Activated CD4-positive, alpha-beta T cell treated with anti-CD3 and anti-CD28 coated beads, Interleukin-2, amount 10 ng/mL, durations not matched to agents 7 days and 5 days (primary cell): ENCODE data around the gene ABLIM1. TPM values are rescaled to one million over a fixed set of nuclear protein-coding genes. Genes with fewer than 3 reads are reported as not detected.

ENCODE experiments used
- CTCF ChIA-PET: fragments of 350-600 bp; sonication (Branson Sonifier 250); formaldehyde crosslinking; loops from one replicate; lab custom pipeline; 2021; ENCODE audit warnings: antibody characterized with exemption; lab: Charles Lee
- POLR2A ChIA-PET: fragments of 350-600 bp; sonication (Branson Sonifier 250); formaldehyde crosslinking; loops from one replicate; lab custom pipeline; 2021; ENCODE audit warnings: antibody characterized with exemption; lab: Charles Lee
- DNase-seq: peaks from one replicate; pipeline ENCODE4 v3.0.0-alpha.2; 2020
- H3K27ac Mint-ChIP-seq: one replicate; pipeline ENCODE4 v1.8.0; 2021; ENCODE audit warnings: mild to moderate bottlenecking, moderate library complexity, mixed read lengths
- H3K27me3 Mint-ChIP-seq: one replicate; pipeline ENCODE4 v1.8.0; 2021; ENCODE audit warnings: mixed read lengths
- H3K36me3 Mint-ChIP-seq: one replicate; pipeline ENCODE4 v1.8.0; 2021; ENCODE audit warnings: low read depth, mixed read lengths
- H3K4me1 Mint-ChIP-seq: one replicate; pipeline ENCODE4 v1.8.0; 2021; ENCODE audit warnings: mixed read lengths
- H3K4me3 Mint-ChIP-seq: one replicate; pipeline ENCODE4 v1.8.0; 2021; ENCODE audit warnings: mild to moderate bottlenecking, moderate library complexity, mixed read lengths
- H3K9me3 Mint-ChIP-seq: one replicate; pipeline ENCODE4 v1.8.0; 2021; ENCODE audit warnings: mixed read lengths
- total RNA-seq, 2 experiments: library from RNA; stranded (reverse); gene quantifications; one replicate each; pipeline ENCODE4 v1.2.3, GENCODE V29; 2021

Gene ABLIM1
- total RNA-seq, 2 experiments from 2014 or later, result 141 to 161 TPM

DNA sequence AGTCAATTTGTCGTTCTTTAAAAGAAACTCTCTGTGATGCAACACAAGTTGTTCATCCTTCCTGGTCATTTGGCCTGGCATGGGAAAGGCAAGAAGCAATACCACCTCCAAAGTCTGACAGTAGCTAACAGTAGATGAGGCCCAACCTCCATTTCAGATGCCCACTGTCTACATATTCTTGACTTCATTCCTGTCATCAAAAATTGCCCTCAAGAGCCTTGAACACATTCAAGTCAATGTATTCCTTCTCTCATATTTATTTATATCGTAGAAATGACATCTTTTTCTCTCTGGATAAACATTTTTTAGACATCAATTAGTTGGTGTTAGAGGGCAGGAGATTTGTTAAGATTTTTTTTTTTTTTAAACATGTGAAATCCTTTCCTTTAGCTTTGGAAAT lies 33.7 kb downstream of the ABLIM1 start:
- H3K4me1 Mint-ChIP-seq, result peaks cover 19% of the 10 kb centered on the region
- H3K9me3 Mint-ChIP-seq, result peaks cover 11% of the 10 kb centered on the region
- ChIA-PET CTCF (no interaction called here), POLR2A (no interaction called here)
- H3K4me3 Mint-ChIP-seq, result no peak overlapping the region
- H3K27me3 Mint-ChIP-seq, result peaks cover 7% of the 10 kb centered on the region
- H3K36me3 Mint-ChIP-seq, result no peaks in the 10 kb centered on the region
- H3K27ac Mint-ChIP-seq, result no peak overlapping the region
- no peak for DNase-seq

DNA sequence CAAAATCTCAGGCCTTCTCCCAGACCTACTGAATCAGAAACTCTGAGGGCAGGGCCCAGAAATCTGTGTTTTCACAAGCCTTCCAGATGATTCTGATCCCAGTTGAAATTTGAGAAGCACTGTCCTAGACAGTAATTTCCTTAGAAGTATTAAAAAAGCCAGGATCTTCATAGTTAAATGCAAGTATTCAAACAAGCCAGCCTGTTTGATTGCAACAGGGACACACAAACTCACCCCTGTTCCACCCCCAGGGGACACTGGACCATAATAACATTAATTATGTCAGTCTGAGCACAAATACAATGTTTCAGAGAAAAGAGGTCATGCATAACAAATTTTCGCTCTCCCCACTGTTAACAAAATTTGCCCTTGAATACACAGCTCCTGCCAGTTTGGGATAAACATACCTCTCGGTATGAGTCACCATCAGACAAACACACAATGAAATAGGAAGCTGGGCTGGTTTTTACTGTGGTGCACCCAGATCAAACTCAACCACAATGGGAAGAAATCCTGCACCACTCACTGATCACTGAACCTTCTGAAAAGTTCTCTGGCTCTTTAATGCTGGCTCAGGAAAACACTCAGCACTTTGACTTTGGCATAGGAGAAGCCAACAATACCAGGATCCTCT lies 34.3 kb downstream of the ABLIM1 start:
- CTCF ChIA-PET, result interaction anchor here (1.1 kb wide), 1 partner anchor 23 kb away, joined by 3 read pairs; no protein-coding TSS in a partner anchor
- peaks cover 5% of the 10 kb centered on the region for H3K27me3 Mint-ChIP-seq

DNA sequence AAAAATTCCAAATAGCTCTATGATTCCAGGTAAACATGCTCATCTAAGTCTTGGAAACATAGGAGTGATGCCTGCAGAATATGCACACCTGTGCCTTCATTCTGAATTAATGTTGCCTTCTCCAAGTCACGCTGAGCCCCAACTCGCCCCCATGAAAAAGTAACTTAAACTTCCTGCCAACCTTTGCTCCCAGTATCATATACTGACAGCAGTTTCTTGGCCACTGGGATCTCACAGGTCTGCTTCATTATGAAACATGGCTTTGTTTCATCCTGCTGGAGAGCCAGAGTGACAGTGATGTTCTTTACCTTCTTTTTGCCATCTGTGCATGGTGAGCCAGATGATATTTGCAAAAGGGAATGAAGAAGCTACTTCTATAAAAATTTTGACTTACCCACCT lies 34.9 kb downstream of the ABLIM1 start:
- no peaks in the 10 kb centered on the region for H3K36me3 Mint-ChIP-seq
- peaks cover 19% of the 10 kb centered on the region for H3K4me1 Mint-ChIP-seq
- no peak overlapping the region for H3K27ac Mint-ChIP-seq
- CTCF ChIA-PET, result interaction anchor here (1.1 kb wide), 2 partner anchors 10 to 22 kb away, joined by 3 read pairs; no protein-coding TSS in a partner anchor
- peaks cover 11% of the 10 kb centered on the region for H3K9me3 Mint-ChIP-seq
- H3K27me3 Mint-ChIP-seq, result peaks cover 4% of the 10 kb centered on the region
- no peak for DNase-seq
- POLR2A ChIA-PET, result no interaction called here
- H3K4me3 Mint-ChIP-seq, result no peak overlapping the region

More for the DNA sequence above, 34.3 kb downstream of the ABLIM1 start:
- Mint-ChIP-seq H3K9me3 (peaks cover 11% of the 10 kb centered on the region), H3K36me3 (no peaks in the 10 kb centered on the region), H3K27ac (no peak overlapping the region), H3K4me1 (peaks cover 19% of the 10 kb centered on the region), H3K4me3 (no peak overlapping the region)
- DNase-seq, result no peak
- POLR2A ChIA-PET, result no interaction called here

DNA sequence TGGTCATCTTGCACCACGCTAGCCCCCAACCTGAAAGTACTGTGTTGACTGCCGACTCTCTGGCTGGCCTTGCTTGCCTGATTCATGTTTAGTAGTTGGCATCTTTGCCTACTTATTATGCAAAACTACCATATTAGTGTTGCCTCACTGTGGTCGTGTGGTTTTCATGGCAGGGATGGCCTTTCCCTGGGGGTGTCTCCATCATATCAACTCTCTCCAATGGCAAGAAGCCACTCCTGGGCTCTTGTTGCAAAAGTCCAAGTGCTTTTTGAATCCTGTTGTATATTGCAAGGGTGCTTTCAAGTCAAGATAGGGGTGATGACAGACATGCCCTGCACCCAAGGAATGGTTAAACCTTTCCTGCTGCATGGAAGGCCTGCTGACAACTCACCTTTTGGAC lies 39.4 kb downstream of the ABLIM1 start:
- POLR2A ChIA-PET, result no interaction called here
- Mint-ChIP-seq H3K36me3 (no peaks in the 10 kb centered on the region), H3K9me3 (peaks cover 6% of the 10 kb centered on the region), H3K4me1 (peaks cover 22% of the 10 kb centered on the region), H3K27me3 (no peaks in the 10 kb centered on the region), H3K4me3 (no peak overlapping the region), H3K27ac (no peak overlapping the region)
- no peak for DNase-seq
- CTCF ChIA-PET, result interaction anchor here (0.5 kb wide), 1 partner anchor 355 kb away, joined by 4 read pairs; no protein-coding TSS in a partner anchor

DNA sequence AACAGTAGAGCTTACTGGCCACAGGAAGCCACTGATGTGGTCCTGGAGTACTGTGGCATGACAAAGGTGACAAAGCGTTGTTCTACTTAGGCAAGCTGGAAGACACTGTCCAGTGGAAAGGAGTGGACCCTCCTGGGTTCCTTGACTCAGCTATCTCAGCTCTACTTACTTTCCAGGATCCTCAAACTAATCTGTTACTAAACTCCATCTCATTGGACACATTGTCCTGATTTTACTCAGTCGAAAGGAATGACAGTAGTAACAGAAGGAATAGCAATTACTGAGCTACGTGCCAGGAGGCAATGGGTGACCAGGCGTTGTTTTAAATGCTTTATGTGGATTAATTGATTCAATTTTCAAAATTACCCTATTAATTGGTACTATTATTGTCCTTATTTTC lies 41.6 kb downstream of the ABLIM1 start:
- ChIA-PET POLR2A (interaction anchor here (0.6 kb wide), 1 partner anchor 114 kb away, joined by 3 read pairs; no protein-coding TSS in a partner anchor), CTCF (interaction anchor here (0.6 to 1.9 kb wide), 7 partner anchors 11 to 77 kb away, joined by 3 to 4 read pairs (median 3); no protein-coding TSS in a partner anchor)
- DNase-seq, result no peak
- H3K36me3 Mint-ChIP-seq, result no peaks in the 10 kb centered on the region
- no peak overlapping the region for H3K4me3 Mint-ChIP-seq
- no peaks in the 10 kb centered on the region for H3K27me3 Mint-ChIP-seq
- H3K9me3 Mint-ChIP-seq, result peaks cover 3% of the 10 kb centered on the region
- no peak overlapping the region for H3K27ac Mint-ChIP-seq
- H3K4me1 Mint-ChIP-seq, result peaks cover 12% of the 10 kb centered on the region

GRCh38 chr10:114616103-114616502 lies 42.0 kb downstream of the ABLIM1 start:
- POLR2A ChIA-PET, result interaction anchor here (0.6 kb wide), 1 partner anchor 19 kb away, joined by 4 read pairs; no protein-coding TSS in a partner anchor
- no peak overlapping the region for H3K4me3 Mint-ChIP-seq
- peaks cover 12% of the 10 kb centered on the region for H3K4me1 Mint-ChIP-seq
- no peak for DNase-seq
- H3K36me3 Mint-ChIP-seq, result no peaks in the 10 kb centered on the region
- no peak overlapping the region for H3K27ac Mint-ChIP-seq
- CTCF ChIA-PET, result interaction anchor here (0.6 to 1.5 kb wide), 5 partner anchors 12 to 375 kb away, joined by 3 to 5 read pairs (median 3); no protein-coding TSS in a partner anchor
- no peaks in the 10 kb centered on the region for H3K9me3 Mint-ChIP-seq
- H3K27me3 Mint-ChIP-seq, result no peaks in the 10 kb centered on the region

GRCh38 chr10:114615600-114616007 lies 42.5 kb downstream of the ABLIM1 start:
- Mint-ChIP-seq H3K4me1 (peaks cover 12% of the 10 kb centered on the region), H3K36me3 (no peaks in the 10 kb centered on the region), H3K27ac (no peak overlapping the region), H3K27me3 (no peaks in the 10 kb centered on the region), H3K4me3 (no peak overlapping the region), H3K9me3 (no peaks in the 10 kb centered on the region)
- ChIA-PET CTCF (interaction anchor here (0.6 to 1.5 kb wide), 2 partner anchors 11 to 374 kb away, joined by 3 to 5 read pairs; no protein-coding TSS in a partner anchor), POLR2A (interaction anchor here (0.6 kb wide), 2 partner anchors 19 to 358 kb away, joined by 4 to 5 read pairs; no protein-coding TSS in a partner anchor)
- DNase-seq, result no peak

DNA sequence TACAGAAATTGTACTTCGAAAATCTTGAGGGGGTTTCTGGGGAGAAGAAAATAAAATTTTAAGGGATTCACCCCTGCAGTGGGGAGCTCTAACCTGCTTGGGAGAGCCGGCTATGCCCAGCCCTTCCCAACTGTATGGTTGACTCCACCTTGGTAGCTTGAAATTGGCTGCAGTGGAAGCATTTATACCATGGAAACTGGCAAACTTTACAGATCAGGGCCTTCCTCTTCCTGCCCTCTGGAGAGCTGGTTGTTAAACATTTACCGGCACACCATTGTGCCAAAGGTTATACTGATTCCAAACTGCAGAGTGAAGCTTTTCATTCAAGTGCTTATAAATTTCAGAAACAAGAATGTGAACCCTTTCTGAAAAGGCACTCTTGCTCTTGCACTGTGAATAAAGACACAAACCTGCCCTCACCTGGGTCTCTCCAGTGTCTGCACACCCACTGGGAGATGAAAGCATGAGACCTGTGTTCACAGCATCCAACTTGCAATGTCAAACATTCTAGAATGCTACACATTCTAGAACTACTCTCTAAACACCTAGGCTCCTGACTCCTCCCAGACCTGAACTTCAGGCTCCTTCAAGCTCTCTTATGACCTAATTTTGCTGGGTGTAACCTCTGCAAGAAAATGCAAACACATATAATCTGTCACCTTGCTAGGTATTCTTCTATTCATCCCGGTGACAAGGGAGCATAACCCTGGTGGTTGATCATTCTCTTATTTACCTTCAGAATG lies 44.7 kb downstream of the ABLIM1 start:
- Mint-ChIP-seq H3K4me1 (peaks cover 12% of the 10 kb centered on the region), H3K27me3 (no peaks in the 10 kb centered on the region), H3K27ac (no peak overlapping the region), H3K4me3 (no peak overlapping the region), H3K36me3 (no peaks in the 10 kb centered on the region), H3K9me3 (no peaks in the 10 kb centered on the region)
- CTCF ChIA-PET, result interaction anchor here (0.7 to 1.3 kb wide), 3 partner anchors 9 to 17 kb away, joined by 3 to 4 read pairs (median 3); no protein-coding TSS in a partner anchor
- POLR2A ChIA-PET, result no interaction called here
- DNase-seq, result no peak

- H3K27ac Mint-ChIP-seq, result no peak overlapping the region
- H3K27me3 Mint-ChIP-seq, result no peaks in the 10 kb centered on the region
- POLR2A ChIA-PET, result no interaction called here
- CTCF ChIA-PET, result no interaction called here
- no peaks in the 10 kb centered on the region for H3K36me3 Mint-ChIP-seq
- H3K4me1 Mint-ChIP-seq, result peaks cover 12% of the 10 kb centered on the region
- H3K9me3 Mint-ChIP-seq, result no peaks in the 10 kb centered on the region
- DNase-seq, result no peak
- no peak overlapping the region for H3K4me3 Mint-ChIP-seq
Measured at GRCh38 chr10:114611617-114612016, 46.5 kb downstream of the ABLIM1 start.

- H3K27me3 Mint-ChIP-seq, result no peaks in the 10 kb centered on the region
- H3K36me3 Mint-ChIP-seq, result no peaks in the 10 kb centered on the region
Measured at GRCh38 chr10:114609518-114610426, 48.3 kb downstream of the ABLIM1 start.

DNA sequence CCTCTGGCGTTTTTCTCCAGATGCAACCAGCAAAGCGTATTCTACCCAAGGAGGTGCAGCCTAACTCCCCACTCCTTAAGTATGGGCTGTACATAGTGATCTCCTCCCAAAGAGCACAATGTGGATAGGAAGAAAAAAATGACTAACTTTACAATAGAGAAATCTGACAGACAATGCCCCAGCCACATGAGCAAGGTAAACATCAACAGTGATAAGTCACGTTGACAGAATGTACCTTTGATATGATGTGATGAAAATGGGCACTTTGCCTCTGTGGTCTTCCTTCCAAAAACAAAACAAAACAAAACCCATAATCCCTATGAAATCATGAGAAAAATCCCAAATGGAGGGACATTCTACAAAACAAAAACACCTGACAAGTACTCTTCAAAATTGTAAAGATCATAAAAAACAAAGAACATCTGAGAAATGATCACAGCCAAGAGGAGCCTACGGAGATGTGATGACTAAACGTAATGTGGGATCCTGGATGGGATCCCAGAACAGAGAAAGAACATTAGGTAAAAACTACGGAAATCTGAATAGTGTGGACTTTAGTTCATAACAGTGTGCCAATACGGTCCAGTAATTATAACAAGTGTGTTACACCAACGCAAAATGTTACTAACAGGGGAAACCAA lies 50.6 kb downstream of the ABLIM1 start:
- ChIA-PET CTCF (no interaction called here), POLR2A (no interaction called here)
- no peak overlapping the region for H3K27ac Mint-ChIP-seq
- no peaks in the 10 kb centered on the region for H3K27me3 Mint-ChIP-seq
- no peaks in the 10 kb centered on the region for H3K36me3 Mint-ChIP-seq
- no peak for DNase-seq
- peaks cover 28% of the 10 kb centered on the region for H3K4me1 Mint-ChIP-seq
- no peak overlapping the region for H3K4me3 Mint-ChIP-seq
- H3K9me3 Mint-ChIP-seq, result peaks cover 4% of the 10 kb centered on the region

More at GRCh38 chr10:114609518-114610426, 48.3 kb downstream of the ABLIM1 start:
- peaks cover 4% of the 10 kb centered on the region for H3K9me3 Mint-ChIP-seq
- CTCF ChIA-PET, result interaction anchor here (0.7 to 0.9 kb wide), 2 partner anchors 10 to 22 kb away, joined by 3 to 4 read pairs; no protein-coding TSS in a partner anchor
- peaks cover 14% of the 10 kb centered on the region for H3K4me1 Mint-ChIP-seq
- no peak for DNase-seq
- POLR2A ChIA-PET, result no interaction called here
- no peak overlapping the region for H3K27ac Mint-ChIP-seq
- H3K4me3 Mint-ChIP-seq, result no peak overlapping the region
